NCI-H128 (cell line): Measurements from ENCODE around the gene ZGRF1.
"Not testable (repeated sequence)": the region's sequence is repeated elsewhere in the genome, so short reads cannot be mapped to it uniquely, and the experiment has no call there.

Experiments
- DNase-seq: peaks from one replicate; lab custom pipeline; 2025; ENCODE audit not compliant: unreplicated experiment; lab: John Stamatoyannopoulos, UW

ZGRF1 gene

GRCh38 chr4:112516066-112516470 is 120.6 kb downstream of the ZGRF1 start, which contains the start of gene NEUROG2:
TSS of gene NEUROG2 (minus strand) at chr4:112516180. CDS start at chr4:112515475, 705 bp downstream.
- no peak for DNase-seq

GRCh38 chr4:112515198-112516065 is 121.3 kb downstream of the ZGRF1 start:
- DNase-seq = no peak

GRCh38 chr4:112514647-112515197 is 122.0 kb downstream of the ZGRF1 start:
- no peak for DNase-seq

- DNase-seq = no peak
Observed at GRCh38 chr4:112513971-112514646, 122.6 kb downstream of the ZGRF1 start.

- DNase-seq = no peak
Observed at GRCh38 chr4:112511803-112512118, 124.9 kb downstream of the ZGRF1 start.

- no peak for DNase-seq
Observed at GRCh38 chr4:112511093-112511802, 125.5 kb downstream of the ZGRF1 start.

GRCh38 chr4:112510291-112511092 is 126.2 kb downstream of the ZGRF1 start:
- peak; percentile 4 for DNase-seq

GRCh38 chr4:112509243-112510141 is 127.2 kb downstream of the ZGRF1 start:
- DNase-seq = peak; percentile 44

- peak; percentile 1 for DNase-seq
Observed at GRCh38 chr4:112508356-112508755, 128.4 kb downstream of the ZGRF1 start.

GRCh38 chr4:112504807-112505206 is 131.9 kb downstream of the ZGRF1 start:
- no peak for DNase-seq

- no peak for DNase-seq
Observed at GRCh38 chr4:112502871-112503270, 133.8 kb downstream of the ZGRF1 start.

GRCh38 chr4:112492321-112492720 is 144.4 kb downstream of the ZGRF1 start:
- DNase-seq = no peak

- not testable (repeated sequence) for DNase-seq
Observed at GRCh38 chr4:112490808-112491207, 145.9 kb downstream of the ZGRF1 start.
